Stomach (tissue), 9 donors: ENCODE data around the gene TMEM139. TPM values are rescaled to one million over a fixed set of nuclear protein-coding genes. Genes with fewer than 3 reads are reported as not detected.

Experiments used
- DNase-seq, 2 donors: peaks; one replicate each; pipeline versions ENCODE4 v3.0.0 to v3.0.0-alpha.2; 2013 to 2019
- H3K27ac ChIP-seq, 5 donors: fragments of 200-600 bp in 4 of 5; sonication (generic) in 4 of 5; one replicate each; pipeline ENCODE4 v1.5.1; 2013 to 2019; ENCODE audit warnings: mild to moderate bottlenecking in 1 of 5, moderate library complexity in 1 of 5
- H3K27me3 ChIP-seq, 3 donors: fragments of 200-600 bp; sonication (generic); one replicate each; pipeline ENCODE4 v1.5.1; 2017 to 2019; ENCODE audit warnings: mixed run types in 1 of 3
- H3K36me3 ChIP-seq, 4 donors: fragments of 200-600 bp; sonication (generic); 1 replicate in 3 of 4; 2 replicates in 1 of 4; pipeline ENCODE4 v1.5.1; 2016 to 2019
- H3K4me1 ChIP-seq, 4 donors: fragments of 200-600 bp; sonication (generic); one replicate each; pipeline ENCODE4 v1.5.1; 2016 to 2019
- H3K4me3 ChIP-seq, 4 donors: fragments of 200-600 bp; sonication (generic) in 3 of 4; one replicate each; pipeline ENCODE4 v1.5.1; 2016 to 2019; ENCODE audit warnings: mild to moderate bottlenecking in 1 of 4
- H3K9me3 ChIP-seq, 4 donors: fragments of 200-600 bp; sonication (generic); one replicate each; pipeline ENCODE4 v1.5.1; 2016 to 2019
- EP300 ChIP-seq: sonication (generic); formaldehyde crosslinking; IDR thresholded peaks from one replicate; pipeline ENCODE4 v1.6.1; 2017; ENCODE audit warnings: antibody characterized with exemption
- POLR2A ChIP-seq, 4 donors: fragments of 450-650 bp; IDR thresholded peaks; one replicate each; pipeline ENCODE4 v1.6.1; 2016; ENCODE audit warnings: antibody characterized with exemption in 4 of 4, control low read depth in 2 of 4, mild to moderate bottlenecking in 1 of 4, moderate library complexity in 1 of 4
- POLR2AphosphoS5 ChIP-seq, 3 donors: sonication (generic); formaldehyde crosslinking; IDR thresholded peaks; one replicate each; pipeline ENCODE4 v1.6.1; 2016; ENCODE audit warnings: antibody characterized with exemption in 3 of 3
- WGBS, 5 donors: extraction: QIAGEN DNeasy Blood & Tissue Kit in 3 of 5; methylation state at CpG; one replicate each; pipeline versions ENCODE4 v1.1.5 to v1.1.7; 2013 to 2018; 5-methylcytosine and 5-hydroxymethylcytosine counted together
- intact Hi-C: fragments of 100-400 bp; cut with DNase I; formaldehyde crosslinking; loops from one replicate; pipeline ENCODE4 v1.15.1; 2023; ENCODE audit warnings: low total_unique reads
- polyA plus RNA-seq, 3 donors: library from polyadenylated mRNA; stranded (reverse); fragments of 200-250 nt; gene quantifications; one replicate each; pipeline ENCODE4 v1.2.3, GENCODE V29; 2013
- total RNA-seq, 5 donors: library from RNA; depleted of rRNA; stranded (reverse); fragments of >200 nt; gene quantifications; one replicate each; pipeline versions ENCODE4 v1.1.0 to v1.2.3, GENCODE V29; 2014 to 2016
- TF ChIP-seq, protein P1 (sequence below), 7 experiments: fragments of 450-650 bp in 4 of 7; fragments of 200-600 bp in 3 of 7; sonication (generic) in 3 of 7; IDR thresholded peaks; one replicate each; pipeline ENCODE4 v1.5.1; 2016 to 2019; ENCODE audit warnings: antibody characterized with exemption in 7 of 7, control low read depth in 2 of 7, mild to moderate bottlenecking in 1 of 7
- donor health status: healthy with polysubstance abuse.
- donor health status: Bipolar disorder and iron deficiency.
- donor health status: healthy.

The TMEM139 gene
- total and polyA plus RNA-seq, 8 donors: 0.89 to 15.3 (median 6.4) TPM

DNA sequence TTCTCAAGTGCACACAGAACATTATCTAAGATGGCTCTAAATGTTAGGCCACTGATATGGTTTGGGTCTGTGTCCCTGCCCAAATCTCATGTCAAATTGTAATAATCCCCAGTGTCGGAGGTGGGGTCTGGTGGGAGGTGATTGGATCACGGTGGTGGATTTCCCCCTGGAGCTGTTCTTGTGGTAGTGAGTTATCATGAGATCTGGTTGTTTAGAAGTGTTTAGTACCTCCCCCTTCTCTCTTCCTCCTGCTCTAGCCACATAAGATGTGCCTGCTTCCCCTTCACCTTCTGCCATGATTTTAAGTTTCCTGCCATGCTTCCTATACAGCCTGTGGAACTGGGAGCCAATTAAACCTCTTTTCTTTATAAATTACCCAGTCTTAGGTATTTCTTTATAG lies 32.8 kb upstream of the TMEM139 start:
- no peak overlapping the region for H3K4me3 ChIP-seq
- no peaks in the 10 kb centered on the region for H3K9me3 ChIP-seq
- WGBS, 5 donors: 68 to 88% (median 82%) methylated on average over 2 of the region's 2 CpGs
- H3K4me1 ChIP-seq: peaks cover 0 to 14% (median 0%) of the 10 kb centered on the region in 4 donors
- intact Hi-C loops: no loop called here
- H3K27me3 ChIP-seq: no peaks in the 10 kb centered on the region
- no peaks in the 10 kb centered on the region for H3K36me3 ChIP-seq
- no peak overlapping the region for H3K27ac ChIP-seq
- DNase-seq: no peak
- no peak for TF ChIP-seq POLR2AphosphoS5 (IDR thresholded peaks at IDR 0.05)
- no peak for TF ChIP-seq EP300
- TF ChIP-seq, protein P1, sequence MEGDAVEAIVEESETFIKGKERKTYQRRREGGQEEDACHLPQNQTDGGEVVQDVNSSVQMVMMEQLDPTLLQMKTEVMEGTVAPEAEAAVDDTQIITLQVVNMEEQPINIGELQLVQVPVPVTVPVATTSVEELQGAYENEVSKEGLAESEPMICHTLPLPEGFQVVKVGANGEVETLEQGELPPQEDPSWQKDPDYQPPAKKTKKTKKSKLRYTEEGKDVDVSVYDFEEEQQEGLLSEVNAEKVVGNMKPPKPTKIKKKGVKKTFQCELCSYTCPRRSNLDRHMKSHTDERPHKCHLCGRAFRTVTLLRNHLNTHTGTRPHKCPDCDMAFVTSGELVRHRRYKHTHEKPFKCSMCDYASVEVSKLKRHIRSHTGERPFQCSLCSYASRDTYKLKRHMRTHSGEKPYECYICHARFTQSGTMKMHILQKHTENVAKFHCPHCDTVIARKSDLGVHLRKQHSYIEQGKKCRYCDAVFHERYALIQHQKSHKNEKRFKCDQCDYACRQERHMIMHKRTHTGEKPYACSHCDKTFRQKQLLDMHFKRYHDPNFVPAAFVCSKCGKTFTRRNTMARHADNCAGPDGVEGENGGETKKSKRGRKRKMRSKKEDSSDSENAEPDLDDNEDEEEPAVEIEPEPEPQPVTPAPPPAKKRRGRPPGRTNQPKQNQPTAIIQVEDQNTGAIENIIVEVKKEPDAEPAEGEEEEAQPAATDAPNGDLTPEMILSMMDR (IDR thresholded peaks at IDR 0.05): no peak
- no peak for TF ChIP-seq POLR2A (IDR thresholded peaks at IDR 0.05)

DNA sequence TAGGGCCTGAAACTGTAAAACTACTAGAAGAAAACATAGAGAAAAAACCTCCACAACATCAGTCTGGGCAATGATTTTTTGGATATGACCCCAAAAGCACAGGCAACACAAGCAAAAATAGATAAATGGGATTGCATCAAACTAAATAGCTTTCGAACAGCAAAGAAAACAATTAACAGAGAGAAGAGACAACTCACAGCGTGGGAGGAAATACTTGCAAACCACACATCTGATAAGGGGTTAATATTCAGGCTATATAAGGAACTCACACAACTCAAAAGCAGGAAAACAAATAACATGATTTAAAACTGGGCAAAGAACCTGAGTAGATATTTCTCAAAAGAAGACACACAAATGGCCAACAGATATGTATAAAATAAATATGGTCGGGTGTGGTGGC lies 29.2 kb upstream of the TMEM139 start:
- peaks cover 0 to 26% (median 6%) of the 10 kb centered on the region in 4 donors for H3K4me1 ChIP-seq
- no peaks in the 10 kb centered on the region for H3K9me3 ChIP-seq
- H3K36me3 ChIP-seq: no peaks in the 10 kb centered on the region
- WGBS, 5 donors: 46 to 73% (median 59%) methylated on average over 3 of the region's 3 CpGs
- H3K27me3 ChIP-seq: no peaks in the 10 kb centered on the region
- DNase-seq: no peak
- H3K27ac ChIP-seq: no peak overlapping the region
- no peak overlapping the region for H3K4me3 ChIP-seq
- intact Hi-C loops: no loop called here
- TF ChIP-seq EP300: no peak
- TF ChIP-seq POLR2A (IDR thresholded peaks at IDR 0.05): no peak
- TF ChIP-seq, protein P1 (IDR thresholded peaks at IDR 0.05): no peak
- TF ChIP-seq POLR2AphosphoS5 (IDR thresholded peaks at IDR 0.05): no peak

DNA sequence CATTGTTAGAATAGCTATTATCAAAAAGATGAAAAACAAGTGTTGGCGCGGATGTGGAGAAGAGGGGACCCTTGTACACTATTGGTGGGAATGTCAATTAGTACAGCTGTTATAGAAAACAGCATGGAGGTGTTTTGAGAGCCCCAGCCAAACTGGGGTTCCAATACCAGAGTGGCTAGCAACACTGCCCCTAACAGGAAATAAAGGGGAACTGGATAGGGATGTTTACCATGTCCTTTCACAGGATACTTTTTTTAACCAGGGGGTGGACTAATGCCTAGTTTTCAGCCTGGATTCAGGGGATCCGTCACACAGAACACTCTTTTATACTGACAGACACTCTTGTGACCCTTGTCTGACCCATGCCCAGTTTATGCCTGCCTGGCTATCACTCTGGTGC lies 28.4 kb upstream of the TMEM139 start:
- H3K4me1 ChIP-seq: peaks cover 0 to 26% (median 6%) of the 10 kb centered on the region in 4 donors
- intact Hi-C loops: no loop called here
- no peaks in the 10 kb centered on the region for H3K36me3 ChIP-seq
- 85 to 91% (median 89%) methylated on average over 3 of the region's 3 CpGs for WGBS, 5 donors
- no peaks in the 10 kb centered on the region for H3K27me3 ChIP-seq
- H3K9me3 ChIP-seq: no peaks in the 10 kb centered on the region
- no peak for TF ChIP-seq POLR2A (IDR thresholded peaks at IDR 0.05)
- no peak for TF ChIP-seq EP300
- no peak for TF ChIP-seq POLR2AphosphoS5 (IDR thresholded peaks at IDR 0.05)
- TF ChIP-seq, protein P1 (IDR thresholded peaks at IDR 0.05): no peak
- H3K4me3 ChIP-seq: no peak overlapping the region
- DNase-seq: no peak
- H3K27ac ChIP-seq: no peak overlapping the region

DNA sequence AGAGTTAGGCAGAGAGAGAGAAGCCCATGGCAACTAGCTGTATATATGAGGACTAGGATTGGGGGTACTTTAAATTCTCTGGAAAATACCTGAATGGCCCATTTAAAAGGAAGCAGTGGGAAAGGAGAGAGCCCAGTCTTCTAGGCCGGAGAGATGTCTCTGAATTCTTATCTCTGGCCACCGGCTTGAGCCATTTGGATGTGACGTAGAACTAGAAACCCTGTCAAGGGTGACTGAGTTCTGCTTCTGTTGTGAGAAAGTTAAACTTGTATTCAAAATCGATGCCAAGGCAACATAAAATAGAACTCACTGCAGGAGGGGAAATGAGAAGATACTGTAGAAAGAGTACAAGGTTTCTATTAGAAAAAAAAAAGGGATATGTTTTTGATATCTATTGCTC lies 27.8 kb upstream of the TMEM139 start:
- WGBS, 5 donors: 89 to 94% (median 92%) methylated on average over 4 of the region's 4 CpGs
- no peaks in the 10 kb centered on the region for H3K9me3 ChIP-seq
- intact Hi-C loops: no loop called here
- no peak for DNase-seq
- no peaks in the 10 kb centered on the region for H3K27me3 ChIP-seq
- peaks cover 0 to 26% (median 6%) of the 10 kb centered on the region in 4 donors for H3K4me1 ChIP-seq
- no peaks in the 10 kb centered on the region for H3K36me3 ChIP-seq
- TF ChIP-seq POLR2A (IDR thresholded peaks at IDR 0.05) (no peak), EP300 (no peak), POLR2AphosphoS5 (IDR thresholded peaks at IDR 0.05) (no peak)
- TF ChIP-seq, protein P1 (IDR thresholded peaks at IDR 0.05): no peak
- H3K4me3 ChIP-seq: no peak overlapping the region
- H3K27ac ChIP-seq: no peak overlapping the region
